RWPE2 (cell line): ENCODE measurements around the gene STX8.
"Not testable (repeated sequence)": the region's sequence is repeated elsewhere in the genome, so short reads cannot be mapped to it uniquely, and the experiment has no call there.

ENCODE experiments used
- ATAC-seq: fragments of 200-7000 bp; cut with Tn5 transposase; 3 replicates; pipeline ENCODE4 v1.9.1; 2021; ENCODE audit warnings: low read depth
- DNase-seq: peaks from one replicate; pipeline ENCODE4 v3.0.0-alpha.2; 2020; ENCODE audit warnings: low spot score
- H3K27ac ChIP-seq: fragments of 450-650 bp; 2 replicates; pipeline ENCODE4 v1.5.1; 2017; ENCODE audit warnings: mild to moderate bottlenecking; ENCODE audit not compliant: poor library complexity, severe bottlenecking
- H3K27me3 ChIP-seq: fragments of 250-450 bp; sonication (Bioruptor Pico); 2 replicates; pipeline ENCODE4 v1.5.1; 2021; ENCODE audit warnings: mild to moderate bottlenecking, moderate library complexity; ENCODE audit not compliant: insufficient read depth, poor library complexity, severe bottlenecking
- H3K36me3 ChIP-seq: fragments of 250-450 bp; sonication (Bioruptor Pico); 2 replicates; pipeline ENCODE4 v1.5.1; 2020; ENCODE audit warnings: low read depth, mild to moderate bottlenecking, moderate library complexity
- H3K4me1 ChIP-seq: fragments of 250-450 bp; sonication (Bioruptor Pico); 2 replicates; pipeline ENCODE4 v1.5.1; 2021; ENCODE audit warnings: mild to moderate bottlenecking, moderate library complexity; ENCODE audit not compliant: insufficient read depth, poor library complexity, severe bottlenecking
- H3K4me3 ChIP-seq: fragments of 250-450 bp; sonication (Bioruptor Pico); 2 replicates; pipeline ENCODE4 v1.5.1; 2021; ENCODE audit warnings: mild to moderate bottlenecking, moderate library complexity; ENCODE audit not compliant: severe bottlenecking
- H3K9me3 ChIP-seq: fragments of 250-450 bp; sonication (Bioruptor Pico); 2 replicates; pipeline ENCODE4 v1.5.1; 2021; ENCODE audit warnings: mild to moderate bottlenecking, moderate library complexity; ENCODE audit not compliant: severe bottlenecking
- TF ChIP-seq, protein P1 (sequence below): fragments of 450-650 bp; IDR thresholded peaks from one replicate; pipeline ENCODE4 v1.5.1; 2017; ENCODE audit warnings: mild to moderate bottlenecking, moderate library complexity; ENCODE audit not compliant: poor library complexity, severe bottlenecking

The STX8 gene

DNA sequence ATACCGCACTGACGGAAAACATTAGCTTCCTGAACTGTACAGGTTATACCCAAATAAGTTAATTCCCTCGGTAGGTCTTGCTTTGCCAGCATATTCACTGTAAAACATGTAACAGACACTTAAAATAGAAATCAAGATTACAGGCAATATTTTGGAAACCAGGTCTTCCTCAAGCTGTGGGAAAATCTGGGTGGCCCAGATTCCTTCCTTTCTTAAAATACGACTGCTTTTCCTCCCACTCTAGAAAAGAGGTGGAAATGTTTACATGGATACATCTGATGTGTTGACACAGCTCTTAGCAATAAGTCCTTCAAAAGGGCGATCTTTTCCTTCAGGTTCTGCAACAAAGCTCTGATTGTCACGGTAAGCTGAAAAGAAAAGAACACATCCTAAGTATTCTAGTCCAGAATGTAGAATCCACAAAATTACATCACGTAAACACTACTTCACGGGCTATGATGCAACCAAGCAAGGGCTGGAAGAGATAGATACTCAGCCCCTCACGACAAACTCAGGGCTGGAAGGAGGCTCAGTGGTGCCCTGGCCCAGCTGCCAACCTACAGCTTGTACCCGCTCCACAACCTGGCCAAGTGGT is 18.4 kb downstream of the STX8 start:
- H3K4me1 ChIP-seq, result no peaks in the 10 kb centered on the region
- TF ChIP-seq, protein P1, sequence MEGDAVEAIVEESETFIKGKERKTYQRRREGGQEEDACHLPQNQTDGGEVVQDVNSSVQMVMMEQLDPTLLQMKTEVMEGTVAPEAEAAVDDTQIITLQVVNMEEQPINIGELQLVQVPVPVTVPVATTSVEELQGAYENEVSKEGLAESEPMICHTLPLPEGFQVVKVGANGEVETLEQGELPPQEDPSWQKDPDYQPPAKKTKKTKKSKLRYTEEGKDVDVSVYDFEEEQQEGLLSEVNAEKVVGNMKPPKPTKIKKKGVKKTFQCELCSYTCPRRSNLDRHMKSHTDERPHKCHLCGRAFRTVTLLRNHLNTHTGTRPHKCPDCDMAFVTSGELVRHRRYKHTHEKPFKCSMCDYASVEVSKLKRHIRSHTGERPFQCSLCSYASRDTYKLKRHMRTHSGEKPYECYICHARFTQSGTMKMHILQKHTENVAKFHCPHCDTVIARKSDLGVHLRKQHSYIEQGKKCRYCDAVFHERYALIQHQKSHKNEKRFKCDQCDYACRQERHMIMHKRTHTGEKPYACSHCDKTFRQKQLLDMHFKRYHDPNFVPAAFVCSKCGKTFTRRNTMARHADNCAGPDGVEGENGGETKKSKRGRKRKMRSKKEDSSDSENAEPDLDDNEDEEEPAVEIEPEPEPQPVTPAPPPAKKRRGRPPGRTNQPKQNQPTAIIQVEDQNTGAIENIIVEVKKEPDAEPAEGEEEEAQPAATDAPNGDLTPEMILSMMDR, result no peak
- 0 out of 2 replicates have a peak, but pooled peaks cover 9% of the 10 kb centered on the region for H3K36me3 ChIP-seq
- no peak for DNase-seq
- no peak overlapping the region for H3K27ac ChIP-seq
- H3K9me3 ChIP-seq, result no peaks in the 10 kb centered on the region
- no peak for ATAC-seq
- no peak overlapping the region for H3K4me3 ChIP-seq
- H3K27me3 ChIP-seq, result no peaks in the 10 kb centered on the region

DNA sequence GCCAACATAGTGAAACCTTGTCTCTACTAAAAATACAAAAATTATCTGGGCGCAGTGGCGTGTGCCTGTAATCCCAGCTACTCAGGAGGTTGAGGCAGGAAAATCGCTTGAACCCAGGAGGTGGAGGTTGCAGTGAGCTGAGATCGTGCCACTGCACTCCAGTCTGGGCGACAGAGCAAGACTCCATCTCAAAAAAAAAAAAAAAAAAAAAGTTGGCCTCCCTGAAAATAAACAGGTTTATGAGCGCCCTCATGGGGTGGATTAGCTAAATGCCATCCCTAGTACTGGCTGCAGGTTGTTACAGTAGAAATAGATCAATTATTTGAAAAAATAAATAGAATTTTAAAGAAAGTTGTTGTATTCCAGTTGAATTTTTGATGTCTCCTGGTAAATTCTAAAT is 20.9 kb downstream of the STX8 start:
- not testable (repeated sequence) for H3K36me3 ChIP-seq, H3K27me3 ChIP-seq, H3K9me3 ChIP-seq, H3K27ac ChIP-seq, H3K4me1 ChIP-seq, ATAC-seq, H3K4me3 ChIP-seq, DNase-seq
- TF ChIP-seq, protein P1, result peak; percentile 57

GRCh38 chr17:9553596-9553995 is 22.0 kb downstream of the STX8 start:
- Histone ChIP-seq H3K4me1 (no peaks in the 10 kb centered on the region), H3K9me3 (no peaks in the 10 kb centered on the region), H3K4me3 (no peak overlapping the region), H3K27ac (no peak overlapping the region), H3K27me3 (no peaks in the 10 kb centered on the region), H3K36me3 (0 out of 2 replicates have a peak, but pooled peaks cover 9% of the 10 kb centered on the region)
- TF ChIP-seq, protein P1, result no peak
- ATAC-seq, result no peak
- no peak for DNase-seq

DNA sequence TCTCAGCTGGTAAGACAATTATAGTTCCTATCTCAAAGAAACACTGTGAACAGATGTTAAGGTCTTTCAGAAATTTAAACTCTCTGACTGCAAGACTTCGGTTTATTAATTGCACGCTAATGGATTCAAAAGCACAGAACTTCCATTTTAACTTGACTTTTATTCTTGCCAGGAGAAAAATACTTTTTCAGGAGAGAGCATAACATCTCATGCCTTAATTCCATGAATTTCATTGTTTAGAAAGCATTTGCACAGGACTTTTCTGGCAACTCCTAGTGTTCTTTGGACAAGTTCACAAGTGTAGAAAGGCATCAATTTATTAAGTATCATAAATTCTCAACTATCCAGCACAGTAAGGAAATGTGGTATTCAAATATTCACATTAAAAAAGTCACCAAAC is 22.4 kb downstream of the STX8 start:
- no peaks in the 10 kb centered on the region for H3K27me3 ChIP-seq
- DNase-seq (no peak), ATAC-seq (no peak)
- no peak overlapping the region for H3K27ac ChIP-seq
- H3K9me3 ChIP-seq, result no peaks in the 10 kb centered on the region
- 0 out of 2 replicates have a peak, but pooled peaks cover 9% of the 10 kb centered on the region for H3K36me3 ChIP-seq
- H3K4me1 ChIP-seq, result no peaks in the 10 kb centered on the region
- no peak overlapping the region for H3K4me3 ChIP-seq
- TF ChIP-seq, protein P1, result no peak

DNA sequence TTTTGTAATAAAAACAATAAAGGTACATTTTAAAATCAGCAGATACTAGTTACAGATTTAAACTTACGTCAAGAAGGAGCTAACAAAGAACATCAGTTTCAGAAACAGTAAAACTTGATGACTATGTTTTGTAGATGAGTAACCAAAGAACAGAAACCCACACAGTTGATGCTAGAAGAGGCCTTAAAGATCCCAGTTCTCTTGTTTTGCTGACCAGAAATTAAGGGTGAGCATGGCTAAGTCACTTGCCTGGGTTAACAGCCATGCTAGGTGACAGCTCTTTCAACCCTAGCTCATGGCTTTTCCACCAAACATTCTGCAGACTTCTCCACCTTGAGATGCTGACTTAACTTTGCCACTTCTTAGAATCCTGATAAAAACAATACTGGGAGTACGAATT is 26.4 kb downstream of the STX8 start:
- no peak for DNase-seq
- ATAC-seq, result no peak
- Histone ChIP-seq H3K27ac (no peak overlapping the region), H3K4me3 (no peak overlapping the region), H3K9me3 (no peaks in the 10 kb centered on the region), H3K4me1 (no peaks in the 10 kb centered on the region), H3K36me3 (no peaks in the 10 kb centered on the region), H3K27me3 (no peaks in the 10 kb centered on the region)
- TF ChIP-seq, protein P1, result no peak
